ENCODE measurements around the gene GATC.

GATC gene

GRCh38 chr12:120497524-120498150 is 51.4 kb downstream of the GATC start:
- DNase-seq (ENCODE audit: low spot score): no peak

GRCh38 chr12:120498870-120499515 is 52.7 kb downstream of the GATC start:
- no peak for DNase-seq (ENCODE audit: low spot score)

- DNase-seq (ENCODE audit: low spot score): no peak
Observed at GRCh38 chr12:120500581-120500980, 54.3 kb downstream of the GATC start.

GRCh38 chr12:120504587-120504986 is 58.3 kb downstream of the GATC start:
- DNase-seq (ENCODE audit: low spot score): no peak

- no peak for DNase-seq (ENCODE audit: low spot score)
Observed at GRCh38 chr12:120508537-120508936, 62.3 kb downstream of the GATC start.

Data from pons (tissue), 1 donor.